Measurements from ENCODE around the gene CBL. TPM values are rescaled to one million over a fixed set of nuclear protein-coding genes. Genes with fewer than 3 reads are reported as not detected.
A peak's percentile ranks its signal among the peaks of the same experiment; 100 is the strongest.

The CBL gene
- polyA plus RNA-seq, 12 donors, result 11.1 to 16.4 (median 13.5) TPM; not detected in 1

GRCh38 chr11:119344291-119345010 is 138.3 kb downstream of the CBL start:
- DNase-seq, result no peak

GRCh38 chr11:119345685-119346084 is 139.5 kb downstream of the CBL start:
- no peak for DNase-seq

DNA sequence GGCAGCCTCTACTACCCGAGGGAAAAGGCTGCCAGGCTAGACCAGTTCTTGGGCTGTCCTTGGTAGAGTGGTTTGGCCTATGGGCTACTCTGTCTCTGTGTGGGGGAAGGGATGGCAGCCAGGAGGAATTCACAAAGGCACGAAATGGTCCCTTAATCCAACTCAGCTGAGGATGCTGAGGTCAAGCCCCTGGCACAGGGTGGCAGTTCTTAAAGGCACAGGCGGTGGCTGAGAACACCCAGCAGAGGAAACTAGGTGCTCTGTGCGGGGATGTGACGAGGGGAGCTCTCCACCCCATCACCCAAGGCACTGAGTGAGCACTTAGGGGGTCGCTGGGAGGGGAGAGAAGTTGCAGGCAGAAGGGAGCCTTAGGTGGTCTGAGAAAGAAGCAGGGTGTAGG is 140.5 kb downstream of the CBL start, which contains the start of gene MFRP:
Gene MFRP, minus strand, starts transcription at position 101 of the 400 bp plus-strand sequence. CDS start 192 bp downstream, outside the sequence.
- no peak for DNase-seq

DNA sequence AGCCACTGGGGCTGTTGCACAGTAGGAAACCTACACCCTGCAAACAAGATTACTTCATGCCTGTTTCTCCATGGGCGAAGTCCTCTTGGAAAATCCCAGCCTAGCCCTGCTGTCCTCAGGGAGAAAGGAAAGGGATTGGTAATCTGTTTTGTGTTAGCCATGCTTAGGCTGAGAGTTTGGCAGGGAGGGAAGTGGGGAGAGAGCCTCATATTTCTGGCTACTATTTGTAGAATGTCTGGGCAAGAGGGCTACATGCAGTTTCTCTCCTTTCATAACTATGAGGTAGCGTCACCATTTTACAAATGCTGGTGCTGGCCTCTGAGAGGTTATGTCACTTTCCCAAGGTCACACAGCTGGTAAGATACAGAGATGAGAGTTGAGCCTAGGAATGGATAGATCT is 141.1 kb downstream of the CBL start:
- no peak for DNase-seq

DNA sequence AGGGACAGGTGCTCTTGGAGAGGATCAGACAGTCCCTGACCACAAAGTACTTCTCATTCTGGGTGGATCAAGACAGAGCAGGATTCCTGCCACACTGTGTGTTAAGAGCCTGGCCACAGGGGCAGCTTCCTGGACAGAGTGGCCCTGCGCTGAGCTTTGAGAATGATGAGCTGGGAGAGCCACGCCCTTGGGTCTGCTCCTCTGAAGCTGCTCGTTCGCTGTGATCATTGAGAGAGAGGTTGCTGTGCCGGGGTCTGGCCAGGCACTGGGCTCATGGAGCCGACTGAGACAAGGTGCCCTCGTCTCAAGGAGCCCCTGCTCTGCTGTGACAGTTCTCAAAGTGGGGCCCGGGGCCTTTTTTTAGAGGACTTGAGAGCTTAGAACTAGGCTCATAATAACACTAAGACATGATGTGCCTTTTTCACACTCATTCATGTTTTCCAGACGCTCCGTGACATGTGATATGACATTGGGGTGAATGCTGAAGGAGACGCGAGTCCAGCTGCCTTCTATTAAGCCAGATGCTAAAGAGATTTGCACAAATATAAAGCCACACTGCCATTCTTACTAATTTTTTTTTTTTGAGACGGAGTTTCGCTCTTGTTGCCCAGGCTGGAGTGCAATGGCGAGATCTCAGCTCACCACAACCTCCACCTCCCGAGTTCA is 141.9 kb downstream of the CBL start:
- no peak for DNase-seq

GRCh38 chr11:119350302-119350701 is 144.2 kb downstream of the CBL start:
- no peak for DNase-seq

DNA sequence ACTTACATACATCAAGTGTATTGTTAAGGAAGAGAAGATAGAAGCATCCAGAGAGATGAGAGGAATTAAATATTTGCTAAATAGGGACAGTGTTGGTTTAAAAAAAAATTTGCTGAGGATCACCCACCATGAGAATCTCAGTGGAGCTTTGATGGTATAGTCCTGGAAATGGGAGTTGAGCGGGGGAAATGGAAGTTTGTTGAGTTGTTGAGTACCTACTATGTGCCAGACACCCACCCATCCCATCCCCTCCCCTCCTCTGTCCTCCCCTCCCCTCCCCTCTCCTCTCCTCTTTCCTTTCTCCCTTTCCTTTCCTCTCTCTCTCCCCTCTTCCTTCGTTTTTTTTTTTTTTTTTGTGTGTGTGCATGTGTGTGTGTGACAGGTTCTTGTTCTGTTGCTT is 145.1 kb downstream of the CBL start:
- DNase-seq, result no peak

DNA sequence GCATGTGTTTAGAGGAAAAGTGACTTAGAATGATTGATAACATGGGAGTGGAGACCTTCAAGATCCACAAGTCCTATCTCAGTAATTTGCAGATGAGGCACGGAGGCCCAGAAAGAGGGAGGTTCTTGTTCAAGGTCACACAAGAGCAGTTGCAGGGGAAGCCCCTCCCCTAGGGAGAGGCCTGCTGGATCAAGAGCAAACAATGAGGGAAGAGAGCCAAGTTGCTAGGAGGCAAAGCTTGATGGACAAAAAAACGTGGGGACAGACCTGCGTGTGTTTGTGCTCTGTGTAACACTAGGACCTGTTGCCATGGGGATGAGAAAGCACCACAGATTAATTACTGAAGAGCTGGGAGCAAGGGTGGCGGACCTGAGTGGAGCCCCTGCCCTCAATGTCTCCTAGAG is 146.7 kb downstream of the CBL start:
- DNase-seq, result no peak

DNA sequence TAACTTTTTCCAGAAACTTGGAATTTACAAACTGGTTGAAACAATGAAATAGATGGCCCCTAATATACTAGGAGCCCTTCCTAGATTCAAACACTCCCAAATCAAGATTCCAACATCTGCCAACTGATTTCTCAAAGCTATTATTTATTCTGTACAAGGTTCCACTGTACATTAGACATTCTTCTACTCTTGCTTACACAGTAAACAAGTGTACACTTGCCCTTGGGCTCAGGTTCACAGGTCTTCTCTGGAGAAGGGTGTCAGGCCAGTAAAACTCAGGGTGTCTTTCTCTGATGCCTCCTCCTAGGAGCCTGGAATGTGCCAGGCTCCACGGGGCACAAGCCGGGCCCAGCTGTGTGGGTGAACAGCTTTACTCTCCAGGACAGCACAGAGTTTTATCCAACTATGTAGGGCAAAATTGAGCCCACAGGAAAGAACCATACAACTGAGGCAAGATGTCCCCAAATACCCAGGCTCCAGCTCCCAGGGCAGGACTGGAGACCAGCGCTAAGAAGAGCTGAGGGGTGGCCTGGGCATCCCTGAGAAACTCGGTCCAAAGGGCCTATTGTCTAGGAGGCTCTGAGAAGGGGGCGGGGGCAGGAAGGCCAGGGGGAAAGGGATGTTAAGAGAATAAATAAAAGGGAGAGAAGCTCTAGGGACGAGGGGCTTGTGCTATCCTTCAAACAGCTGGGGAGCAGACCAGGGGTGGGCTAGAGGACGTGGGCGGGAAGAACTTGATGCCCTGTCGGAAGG is 149.1 kb downstream of the CBL start:
- DNase-seq, result no peak

DNA sequence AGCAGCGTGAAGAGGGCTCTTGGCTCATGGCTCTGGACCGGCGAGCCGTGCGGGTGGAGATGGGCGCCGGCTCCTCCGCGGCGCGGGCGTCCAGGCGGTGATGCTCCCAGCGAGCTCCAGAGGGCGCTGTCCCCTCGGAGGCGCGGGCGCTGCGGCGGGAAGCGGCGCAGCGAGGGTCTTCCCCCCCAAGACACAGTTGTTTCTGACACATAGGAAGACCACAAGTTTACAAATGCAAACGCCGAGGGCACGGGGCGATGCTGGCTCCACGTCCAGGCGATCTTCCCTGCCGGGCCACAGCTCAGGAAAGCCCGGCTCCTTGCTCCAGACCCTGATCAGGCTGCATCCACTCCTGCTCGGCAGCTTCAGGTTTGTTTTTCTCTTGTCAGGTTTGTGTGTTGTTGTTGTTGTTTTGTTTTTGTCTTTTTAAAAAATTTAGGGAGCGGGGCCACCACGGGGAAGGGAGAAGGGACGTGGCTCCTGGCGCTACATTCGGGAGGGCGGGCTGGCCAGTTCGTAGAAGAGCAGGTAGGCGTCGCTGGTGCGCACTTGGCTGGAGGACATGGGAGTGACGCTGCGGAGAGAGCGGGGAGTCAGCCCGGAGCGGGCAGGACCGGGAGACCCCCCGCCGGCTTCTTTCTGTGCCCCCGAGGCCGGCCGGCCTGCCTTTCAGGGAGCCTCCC is 150.4 kb downstream of the CBL start:
- DNase-seq, result peak; percentile 92

DNA sequence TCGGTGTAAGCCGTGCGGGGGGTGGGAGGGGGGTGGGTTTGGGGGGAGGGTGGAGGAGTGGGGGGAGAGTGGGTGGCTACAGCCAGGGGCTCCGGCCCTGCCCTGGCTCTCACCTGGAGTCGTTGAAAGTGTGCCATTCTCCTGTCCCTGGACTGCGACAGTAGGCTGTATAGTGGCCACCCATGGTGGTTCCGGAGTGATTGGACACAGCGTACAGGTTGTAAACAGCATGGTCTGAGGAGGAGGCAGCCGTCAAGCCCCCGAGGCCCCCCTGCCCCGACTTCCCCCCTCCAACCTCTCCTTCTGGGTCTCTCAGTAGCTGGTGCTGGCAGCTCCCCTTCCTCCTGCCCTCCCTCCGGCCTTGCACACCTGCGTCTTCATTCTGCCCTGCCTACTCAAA is 150.9 kb downstream of the CBL start:
- no peak for DNase-seq

Other genes with a start within 250 kb of the CBL start
- under 1 TPM in 1 of 12 donors, not detected in 11; 0.48 TPM for gene FOXR1, start 234.6 kb upstream of the CBL start, polyA plus RNA-seq (ENCODE audit: insufficient read length in 12 of 12)
- gene CENATAC, start 208.2 kb upstream of the CBL start, polyA plus RNA-seq (ENCODE audit: insufficient read length in 12 of 12), result 10 to 100 TPM in 8 of 12 donors, 1 to 10 TPM in 3, not detected in 1; 8.2 to 45.2 (median 17.7) TPM
- gene RPS25, start 188.0 kb upstream of the CBL start, polyA plus RNA-seq (ENCODE audit: insufficient read length in 12 of 12), result 1,000 to 10,000 TPM in 11 of 12 donors, not detected in 1; 1,508 to 2,787 (median 1,692) TPM
- gene TRAPPC4, start 187.6 kb upstream of the CBL start, polyA plus RNA-seq (ENCODE audit: insufficient read length in 12 of 12), result 10 to 100 TPM in 11 of 12 donors, not detected in 1; 29.6 to 57.1 (median 44.7) TPM
- 10 to 100 TPM in 7 of 12 donors, 1 to 10 TPM in 4, not detected in 1; 9.3 to 30.8 (median 10.5) TPM for gene SLC37A4, start 175.5 kb upstream of the CBL start, polyA plus RNA-seq (ENCODE audit: insufficient read length in 12 of 12)
- 10 to 100 TPM in 11 of 12 donors, not detected in 1; 35.2 to 51.0 (median 45.0) TPM for gene HYOU1, start 149.1 kb upstream of the CBL start, polyA plus RNA-seq (ENCODE audit: insufficient read length in 12 of 12)
- 10 to 100 TPM in 11 of 12 donors, not detected in 1; 23.7 to 46.6 (median 31.5) TPM for gene VPS11, start 138.5 kb upstream of the CBL start, polyA plus RNA-seq (ENCODE audit: insufficient read length in 12 of 12)
- 10 to 100 TPM in 10 of 12 donors, not detected in 2; 18.2 to 30.4 (median 22.2) TPM for gene HMBS, start 121.5 kb upstream of the CBL start, polyA plus RNA-seq (ENCODE audit: insufficient read length in 12 of 12)
- gene DPAGT1, start 104.5 kb upstream of the CBL start, polyA plus RNA-seq (ENCODE audit: insufficient read length in 12 of 12), result 10 to 100 TPM in 11 of 12 donors, not detected in 1; 22.4 to 65.5 (median 32.2) TPM
- 10 to 100 TPM in 2 of 12 donors, 1 to 10 TPM in 9, not detected in 1; 5.5 to 25.2 (median 7.3) TPM for gene C2CD2L, start 99.0 kb upstream of the CBL start, polyA plus RNA-seq (ENCODE audit: insufficient read length in 12 of 12)
- gene HINFP, start 84.8 kb upstream of the CBL start, polyA plus RNA-seq (ENCODE audit: insufficient read length in 12 of 12), result 10 to 100 TPM in 11 of 12 donors, not detected in 1; 14.1 to 28.4 (median 18.9) TPM
- gene ABCG4, start 57.3 kb upstream of the CBL start, polyA plus RNA-seq (ENCODE audit: insufficient read length in 12 of 12), result under 1 TPM in 10 of 12 donors, not detected in 2; 0.16 to 0.52 (median 0.29) TPM
- gene NLRX1, start 37.6 kb upstream of the CBL start, polyA plus RNA-seq (ENCODE audit: insufficient read length in 12 of 12), result 10 to 100 TPM in 9 of 12 donors, 1 to 10 TPM in 2, not detected in 1; 9.1 to 18.3 (median 11.6) TPM
- 10 to 100 TPM in 1 of 12 donors, under 1 TPM in 7, not detected in 4; 0.05 to 19.9 (median 0.22) TPM for gene NHERF4, start 20.9 kb upstream of the CBL start, polyA plus RNA-seq (ENCODE audit: insufficient read length in 12 of 12)
- gene MCAM, start 110.8 kb downstream of the CBL start, polyA plus RNA-seq (ENCODE audit: insufficient read length in 12 of 12), result 100 to 1,000 TPM in 11 of 12 donors, not detected in 1; 134 to 237 (median 193) TPM
- 10 to 100 TPM in 11 of 12 donors, not detected in 1; 11.6 to 20.2 (median 16.4) TPM for gene RNF26, start 128.2 kb downstream of the CBL start, polyA plus RNA-seq (ENCODE audit: insufficient read length in 12 of 12)
- gene C1QTNF5, start 134.5 kb downstream of the CBL start, polyA plus RNA-seq (ENCODE audit: insufficient read length in 12 of 12), result 10 to 100 TPM in 11 of 12 donors, not detected in 1; 17.5 to 47.8 (median 20.6) TPM
- gene MFRP, start 140.4 kb downstream of the CBL start, polyA plus RNA-seq (ENCODE audit: insufficient read length in 12 of 12), result not detected
- gene USP2, start 175.4 kb downstream of the CBL start, polyA plus RNA-seq (ENCODE audit: insufficient read length in 12 of 12), result 10 to 100 TPM in 11 of 12 donors, not detected in 1; 15.6 to 62.9 (median 46.7) TPM
- 100 to 1,000 TPM in 9 of 12 donors, 10 to 100 TPM in 2, not detected in 1; 98.7 to 247 (median 127) TPM for gene THY1, start 216.8 kb downstream of the CBL start, polyA plus RNA-seq (ENCODE audit: insufficient read length in 12 of 12)

Data from muscle of arm (tissue), 12 donors.